SIG-M5 treated with dmso at 0.1 percent for 504 hours (cell line): ENCODE data around the gene PPFIBP1.
A peak's percentile ranks its signal among the peaks of the same experiment; 100 is the strongest.
"Not testable (repeated sequence)": the region's sequence is repeated elsewhere in the genome, so short reads cannot be mapped to it uniquely, and the experiment has no call there.

Experiments
- DNase-seq: peaks from one replicate; lab custom pipeline; 2025; ENCODE audit not compliant: unreplicated experiment; lab: John Stamatoyannopoulos, UW

Gene PPFIBP1

GRCh38 chr12:27703720-27704452 is 179.9 kb downstream of the PPFIBP1 start:
- peak; percentile 78 for DNase-seq

- DNase-seq = no peak
These were observed 181.3 kb downstream of the PPFIBP1 start for GRCh38 chr12:27705263-27705662.

GRCh38 chr12:27707216-27707615 is 183.2 kb downstream of the PPFIBP1 start:
- DNase-seq = no peak

GRCh38 chr12:27709212-27709931 is 185.4 kb downstream of the PPFIBP1 start:
- DNase-seq = no peak

- peak; percentile 23 for DNase-seq
These were observed 186.1 kb downstream of the PPFIBP1 start for GRCh38 chr12:27709932-27710591.

- DNase-seq = peak; percentile 90
These were observed 186.7 kb downstream of the PPFIBP1 start, which contains the start of gene MRPS35 for GRCh38 chr12:27710592-27711316. MRPS35 (plus strand) TSS chr12:27710832; CDS start chr12:27710844, 12 bp downstream.

- DNase-seq = peak; percentile 53
These were observed 187.3 kb downstream of the PPFIBP1 start for GRCh38 chr12:27711317-27711682.

- peak; percentile 92 for DNase-seq
These were observed 188.0 kb downstream of the PPFIBP1 start for GRCh38 chr12:27711967-27712366.

- no peak for DNase-seq
These were observed 199.2 kb downstream of the PPFIBP1 start for GRCh38 chr12:27723212-27723611.

- no peak for DNase-seq
These were observed 206.1 kb downstream of the PPFIBP1 start for GRCh38 chr12:27730097-27730588.

- DNase-seq = peak; percentile 34
These were observed 208.3 kb downstream of the PPFIBP1 start for GRCh38 chr12:27732281-27732680.

GRCh38 chr12:27733052-27733656 is 209.1 kb downstream of the PPFIBP1 start:
- DNase-seq = peak; percentile 37

- no peak for DNase-seq
These were observed 209.8 kb downstream of the PPFIBP1 start for GRCh38 chr12:27733791-27734190.

- not testable (repeated sequence) for DNase-seq
These were observed 210.3 kb downstream of the PPFIBP1 start for GRCh38 chr12:27734321-27734720.

GRCh38 chr12:27743601-27744000 is 219.6 kb downstream of the PPFIBP1 start:
- DNase-seq = no peak
